ENCODE results near the gene STPG3.

Gene STPG3

GRCh38 chr9:137251194-137251461 lies at the start of gene STPG3:
Gene STPG3 (plus strand): TSS chr9:137251286. CDS start chr9:137251287, 1 bp downstream.
- TF ChIP-seq CTCF (IDR thresholded peaks at IDR 0.05; ENCODE audit: insufficient read depth, low read depth, low read length, missing control alignments), result no peak
- H3K4me3 ChIP-seq (ENCODE audit: low read depth, low read length), result no peak within 1 kb of the TSS
- no peak for DNase-seq (ENCODE audit: low read depth)

DNA sequence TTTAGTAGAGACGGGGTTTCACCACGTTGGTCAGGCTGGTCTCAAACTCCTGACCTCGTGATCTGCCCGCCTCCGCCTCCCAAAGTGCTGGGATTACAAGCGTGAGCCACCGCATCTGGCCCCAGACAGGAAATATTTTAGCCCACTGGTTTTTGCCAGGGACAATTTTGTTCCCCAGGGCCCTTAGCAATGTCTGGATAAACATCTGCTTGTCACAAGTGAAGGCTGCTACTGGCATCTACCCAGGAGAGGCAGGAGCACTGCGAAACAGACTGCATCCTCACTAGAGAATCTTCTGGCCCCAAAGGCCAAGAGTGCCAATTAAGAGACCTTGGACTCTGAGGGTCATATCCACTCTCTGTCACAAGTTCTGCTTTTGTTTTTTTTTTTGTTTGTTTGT lies 48.1 kb upstream of the STPG3 start:
- DNase-seq (ENCODE audit: low read depth), result no peak
- H3K4me3 ChIP-seq (ENCODE audit: low read depth, low read length), result no peak overlapping the region
- no peak for TF ChIP-seq CTCF (IDR thresholded peaks at IDR 0.05; ENCODE audit: insufficient read depth, low read depth, low read length, missing control alignments)

DNA sequence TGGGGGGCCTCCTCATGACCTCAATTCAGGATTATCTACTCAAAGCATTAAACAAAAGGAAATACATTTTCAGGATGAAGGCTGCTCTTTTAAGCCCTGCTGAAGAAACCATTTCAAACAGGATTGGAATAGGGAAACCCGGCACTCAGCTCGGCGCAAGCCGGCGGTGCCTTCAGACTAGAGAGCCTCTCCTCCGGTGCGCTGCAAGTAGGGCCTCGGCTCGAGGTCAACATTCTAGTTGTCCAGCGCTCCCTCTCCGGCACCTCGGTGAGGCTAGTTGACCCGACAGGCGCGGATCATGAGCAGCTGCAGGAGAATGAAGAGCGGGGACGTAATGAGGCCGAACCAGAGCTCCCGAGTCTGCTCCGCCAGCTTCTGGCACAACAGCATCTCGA lies 46.4 kb upstream of the STPG3 start:
- no peak for TF ChIP-seq CTCF (IDR thresholded peaks at IDR 0.05; ENCODE audit: insufficient read depth, low read depth, low read length, missing control alignments)
- peak overlapping the region; percentile 86 for H3K4me3 ChIP-seq (ENCODE audit: low read depth, low read length)
- DNase-seq (ENCODE audit: low read depth), result no peak

- DNase-seq (ENCODE audit: low read depth), result peak; percentile 89
- H3K4me3 ChIP-seq (ENCODE audit: low read depth, low read length), result peak within 1 kb of the TSS; percentile 86
- no peak for TF ChIP-seq CTCF (IDR thresholded peaks at IDR 0.05; ENCODE audit: insufficient read depth, low read depth, low read length, missing control alignments)
These were observed 45.7 kb upstream of the STPG3 start, which contains the start of the genes NDOR1 and TMEM203 for GRCh38 chr9:137205126-137206069. Gene NDOR1 (plus strand): TSS chr9:137205700. CDS start chr9:137205778, 78 bp downstream. Gene TMEM203 (minus strand): TSS chr9:137205648. CDS start chr9:137205414, 234 bp downstream.

GRCh38 chr9:137206602-137207001 lies 44.5 kb upstream of the STPG3 start:
- TF ChIP-seq CTCF (IDR thresholded peaks at IDR 0.05; ENCODE audit: insufficient read depth, low read depth, low read length, missing control alignments), result no peak
- peak overlapping the region; percentile 86 for H3K4me3 ChIP-seq (ENCODE audit: low read depth, low read length)
- DNase-seq (ENCODE audit: low read depth), result no peak

- no peak overlapping the region for H3K4me3 ChIP-seq (ENCODE audit: low read depth, low read length)
- no peak for TF ChIP-seq CTCF (IDR thresholded peaks at IDR 0.05; ENCODE audit: insufficient read depth, low read depth, low read length, missing control alignments)
- no peak for DNase-seq (ENCODE audit: low read depth)
These were observed 39.6 kb upstream of the STPG3 start for GRCh38 chr9:137211532-137211931.
